HG02970 (cell line): ENCODE measurements around the gene PRDM15.

Experiments used
- ATAC-seq: cut with Tn5 transposase; IDR thresholded peaks from one replicate; pipeline ENCODE4 v1.9.1; 2021; ENCODE audit warnings: mild to moderate bottlenecking, moderate library complexity, moderate number of reproducible peaks; ENCODE audit not compliant: unreplicated experiment, low FRiP score

Gene PRDM15

DNA sequence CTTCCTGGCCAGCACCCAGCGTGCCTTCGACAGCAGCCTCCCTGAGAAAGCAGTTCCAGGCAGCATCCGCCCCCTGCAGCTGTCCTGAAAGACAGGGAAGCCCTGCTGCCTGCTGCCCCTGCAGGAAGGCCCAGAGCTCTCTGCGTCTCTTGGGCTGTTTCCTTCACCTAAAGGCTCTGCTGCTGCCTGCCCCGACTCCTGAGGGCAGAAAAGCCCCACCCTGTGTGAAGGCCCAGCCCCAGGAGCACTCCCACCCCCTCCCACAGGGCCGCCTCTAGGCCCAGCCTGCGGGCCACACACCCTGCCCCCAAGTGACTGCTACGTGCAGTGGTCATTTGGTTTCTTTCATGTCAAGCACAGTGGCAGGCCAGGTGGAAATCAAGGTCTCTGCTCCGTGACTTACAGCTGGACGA, 124.7 kb downstream of the PRDM15 start:
- ATAC-seq, result no peak

DNA sequence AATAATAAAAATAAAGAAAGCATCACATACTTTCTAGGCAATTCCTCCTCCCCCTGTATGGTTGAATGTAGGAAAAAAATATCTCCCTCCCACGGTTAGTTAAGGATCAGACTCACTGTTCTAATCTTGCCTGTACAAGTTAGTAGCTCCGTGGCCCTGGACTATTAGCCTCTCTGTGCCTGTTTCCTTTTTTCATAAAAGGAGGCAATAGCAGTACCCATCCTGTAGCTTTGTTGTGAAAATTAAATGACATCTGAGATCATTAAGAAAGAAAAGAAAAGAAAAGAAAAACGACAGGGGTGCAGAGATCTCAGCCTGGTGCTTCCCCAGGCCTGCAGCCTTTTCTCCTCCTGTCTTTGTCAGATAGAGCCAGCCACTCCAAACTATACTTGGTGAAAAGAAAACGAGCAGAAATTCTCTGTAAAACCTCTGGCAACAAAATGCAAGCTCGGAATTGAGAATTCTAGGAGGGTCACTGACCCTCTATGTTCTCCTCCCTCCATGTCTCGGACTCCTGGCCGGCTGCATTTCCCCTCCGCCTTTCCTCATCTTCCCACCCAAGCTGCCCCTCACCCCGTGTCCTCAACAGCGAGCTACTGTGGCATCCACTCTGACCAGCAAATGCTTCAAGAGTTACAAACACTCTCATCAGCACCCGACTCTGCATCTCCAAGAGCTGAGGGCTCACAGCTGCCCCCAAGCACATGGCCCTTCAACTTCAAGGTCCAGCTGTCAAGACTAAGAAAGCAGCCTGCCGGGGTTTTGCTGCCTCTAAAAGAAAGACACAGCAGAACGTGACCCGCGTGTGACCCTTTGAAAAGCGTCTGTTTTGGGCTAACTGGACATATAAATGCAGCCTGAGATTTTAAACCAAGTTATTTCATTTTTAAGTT, 125.9 kb downstream of the PRDM15 start:
- no peak for ATAC-seq

DNA sequence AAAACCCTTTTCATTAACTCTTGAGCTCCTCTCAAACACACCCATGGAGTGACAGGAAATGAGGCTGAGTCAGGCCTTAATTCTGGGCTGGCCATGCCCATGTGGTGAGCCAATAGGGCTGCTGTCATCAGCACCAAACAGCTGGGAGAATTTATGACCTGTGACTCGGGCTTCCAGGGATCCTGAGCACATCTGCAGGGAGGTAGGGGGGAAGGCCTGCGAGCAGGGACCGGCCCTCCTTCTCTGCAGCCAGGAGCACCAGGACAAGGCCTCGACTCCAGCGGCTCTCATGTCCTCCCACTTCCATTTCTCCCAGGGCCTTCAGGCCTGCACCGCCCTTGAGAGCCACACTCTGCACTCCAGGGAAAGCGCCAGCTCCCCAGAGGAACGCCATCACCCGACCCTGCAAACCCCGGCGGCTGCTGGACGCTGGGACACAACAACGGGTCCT, 126.9 kb downstream of the PRDM15 start:
- no peak for ATAC-seq

DNA sequence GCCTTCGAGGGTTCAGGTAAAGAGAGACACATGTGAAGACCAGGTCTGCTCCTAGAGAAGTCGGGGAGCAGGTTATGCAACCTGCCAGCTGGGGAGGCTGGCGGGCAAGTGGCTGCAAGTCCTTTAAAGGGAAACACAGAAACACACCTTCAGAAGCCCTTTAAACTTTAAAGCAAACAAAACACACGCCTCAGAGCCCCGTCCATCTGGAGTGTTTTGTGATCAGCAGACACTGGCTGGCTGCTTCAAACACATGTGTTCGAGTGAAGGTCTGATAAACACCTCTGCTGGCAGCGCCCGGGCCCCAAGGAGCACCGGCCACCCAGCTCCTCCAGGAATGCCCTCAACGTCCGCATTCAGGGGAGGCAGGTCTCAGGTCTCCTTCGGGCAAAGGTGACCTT, 127.5 kb downstream of the PRDM15 start:
- ATAC-seq, result no peak

DNA sequence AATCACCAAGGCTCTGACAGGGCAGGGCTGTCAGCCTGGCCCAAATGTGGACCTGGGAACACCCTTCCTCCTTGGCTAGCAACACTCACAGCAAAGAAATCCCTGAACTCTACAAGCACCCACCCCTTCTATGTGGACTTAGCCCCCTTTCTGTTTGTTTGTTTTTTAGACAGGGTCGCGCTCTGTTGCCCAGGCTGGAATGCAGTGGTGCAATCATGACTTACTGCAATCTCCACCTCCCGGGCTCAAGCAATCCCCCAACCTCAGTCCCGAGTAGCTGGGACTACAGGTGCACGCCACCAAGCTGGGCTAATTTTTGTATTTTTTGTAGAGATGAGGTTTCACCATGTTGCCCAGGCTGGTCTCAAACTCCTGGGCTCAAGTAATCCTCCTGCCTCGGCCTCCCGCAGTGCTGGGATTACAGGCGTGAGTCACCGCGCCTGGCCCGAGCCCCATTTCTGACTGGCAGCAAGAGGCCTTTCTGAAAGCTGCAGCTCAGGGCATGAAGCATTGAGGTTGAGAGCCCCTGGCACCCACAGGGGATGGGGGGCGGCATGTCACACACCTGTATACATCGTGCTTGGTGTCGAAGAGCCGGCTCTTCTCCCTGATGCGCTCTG, 128.5 kb downstream of the PRDM15 start:
- ATAC-seq, result no peak

DNA sequence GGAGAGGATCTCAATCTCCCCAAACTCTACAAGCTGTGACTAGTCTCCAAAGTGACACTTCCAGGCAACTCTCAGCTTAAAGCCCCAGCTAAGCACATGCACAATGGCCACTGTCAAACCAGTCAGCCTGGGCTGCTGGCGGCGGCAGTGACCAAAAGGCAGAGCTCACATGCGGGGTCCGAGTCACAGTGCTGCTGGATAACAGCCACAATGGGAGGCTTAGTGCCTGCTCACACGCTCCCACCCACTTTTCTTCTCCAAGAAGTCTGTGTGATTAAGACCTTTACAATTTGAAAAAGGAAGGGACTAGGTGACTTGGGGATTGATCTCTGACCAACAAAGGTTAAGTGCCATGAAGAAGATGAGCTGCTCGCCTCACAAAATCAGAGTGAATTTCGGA, 129.1 kb downstream of the PRDM15 start:
- ATAC-seq, result no peak

DNA sequence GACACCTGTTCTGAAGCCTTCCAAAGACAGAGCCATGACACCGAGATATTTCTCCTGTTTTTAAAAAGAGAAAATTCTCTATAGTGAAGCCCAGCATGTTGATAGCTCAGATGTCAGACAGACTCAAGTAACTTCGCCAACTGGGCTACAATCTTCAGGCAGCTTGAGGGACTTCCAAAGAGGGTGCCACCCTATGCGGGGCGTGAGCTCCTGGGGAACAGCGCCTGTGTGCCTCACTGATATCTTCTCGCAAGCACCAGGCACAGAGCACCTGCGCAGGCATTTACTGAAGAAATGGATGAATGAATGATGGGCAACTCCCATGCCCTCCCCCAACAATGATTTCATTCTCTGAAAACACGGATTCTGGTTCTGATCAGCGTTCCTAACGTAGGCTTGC, 129.9 kb downstream of the PRDM15 start:
- ATAC-seq, result no peak
